ENCODE measurements around the gene DOCK4. TPM values are rescaled to one million over a fixed set of nuclear protein-coding genes. Genes with fewer than 3 reads are reported as not detected.

DOCK4 gene
- total and polyA plus RNA-seq, 2 donors from 2014 or later, result 3.2 to 38.9 TPM

- FAIRE-seq (no peak), DNase-seq (no peak)
- no peak overlapping the region for H3K27ac ChIP-seq (ENCODE audit: low read depth in 2 of 2, low read length in 2 of 2)
- no peaks in the 10 kb centered on the region for H3K9me3 ChIP-seq (ENCODE audit: control insufficient read depth in 2 of 3, insufficient read depth in 1 of 3, low read length in 3 of 3)
- H3K27me3 ChIP-seq (ENCODE audit: control insufficient read depth, insufficient read depth, low read length), result no peaks in the 10 kb centered on the region
- H3K36me3 ChIP-seq (ENCODE audit: control insufficient read depth in 2 of 3, insufficient read depth in 3 of 3, low read length in 3 of 3), result no peaks in the 10 kb centered on the region
- no peak overlapping the region for H3K9ac ChIP-seq (ENCODE audit: low read length in 3 of 3)
- H3K4me1 ChIP-seq (ENCODE audit: control insufficient read depth in 2 of 3, insufficient read depth in 2 of 3, low read depth in 1 of 3, low read length in 3 of 3), result no peaks in the 10 kb centered on the region
- intact Hi-C loops (cut with DNase I), result no loop called here
- no peak overlapping the region for H3K4me3 ChIP-seq (ENCODE audit: low read length in 3 of 3)
- no peak for TF ChIP-seq CTCF (IDR thresholded peaks at IDR 0.05; ENCODE audit: borderline replicate concordance, extremely low read depth, insufficient read depth)
These were observed 529.4 kb downstream of the DOCK4 start for GRCh38 chr7:111676811-111677210.

Other genes starting within 250 kb of the DOCK4 start
- 25.0 TPM for gene ZNF277, start 296 bp upstream of the DOCK4 start, total RNA-seq
- 18.7 TPM for gene ZNF277, start 296 bp upstream of the DOCK4 start, polyA plus RNA-seq (ENCODE audit: insufficient read depth, low read depth, low replicate concordance)
- gene IFRD1, start 244.1 kb upstream of the DOCK4 start, total RNA-seq, result 31.5 TPM
- 24.1 TPM for gene IFRD1, start 244.1 kb upstream of the DOCK4 start, polyA plus RNA-seq (ENCODE audit: insufficient read depth, low read depth, low replicate concordance)

Data from kidney (tissue), 14 donors.